ENCODE measurements around the gene TAL1.

- TF ChIP-seq POLR2A (IDR thresholded peaks at IDR 0.05; ENCODE audit: low read depth, low read length) (no peak), POLR2AphosphoS5 (IDR thresholded peaks at IDR 0.05; ENCODE audit: low read depth, low read length) (no peak)
These were observed 8.7 kb downstream of the TAL1 start for GRCh38 chr1:47223174-47223920.
